HG03175 (cell line): Measurements from ENCODE around the gene ARHGAP25.
A peak's percentile ranks its signal among the peaks of the same experiment; 100 is the strongest.

ENCODE experiments used
- ATAC-seq: cut with Tn5 transposase; IDR thresholded peaks from one replicate; pipeline ENCODE4 v1.9.1; 2021; ENCODE audit warnings: mild to moderate bottlenecking, moderate library complexity; ENCODE audit not compliant: unreplicated experiment

The ARHGAP25 gene, protein sequence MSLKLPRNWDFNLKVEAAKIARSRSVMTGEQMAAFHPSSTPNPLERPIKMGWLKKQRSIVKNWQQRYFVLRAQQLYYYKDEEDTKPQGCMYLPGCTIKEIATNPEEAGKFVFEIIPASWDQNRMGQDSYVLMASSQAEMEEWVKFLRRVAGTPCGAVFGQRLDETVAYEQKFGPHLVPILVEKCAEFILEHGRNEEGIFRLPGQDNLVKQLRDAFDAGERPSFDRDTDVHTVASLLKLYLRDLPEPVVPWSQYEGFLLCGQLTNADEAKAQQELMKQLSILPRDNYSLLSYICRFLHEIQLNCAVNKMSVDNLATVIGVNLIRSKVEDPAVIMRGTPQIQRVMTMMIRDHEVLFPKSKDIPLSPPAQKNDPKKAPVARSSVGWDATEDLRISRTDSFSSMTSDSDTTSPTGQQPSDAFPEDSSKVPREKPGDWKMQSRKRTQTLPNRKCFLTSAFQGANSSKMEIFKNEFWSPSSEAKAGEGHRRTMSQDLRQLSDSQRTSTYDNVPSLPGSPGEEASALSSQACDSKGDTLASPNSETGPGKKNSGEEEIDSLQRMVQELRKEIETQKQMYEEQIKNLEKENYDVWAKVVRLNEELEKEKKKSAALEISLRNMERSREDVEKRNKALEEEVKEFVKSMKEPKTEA

DNA sequence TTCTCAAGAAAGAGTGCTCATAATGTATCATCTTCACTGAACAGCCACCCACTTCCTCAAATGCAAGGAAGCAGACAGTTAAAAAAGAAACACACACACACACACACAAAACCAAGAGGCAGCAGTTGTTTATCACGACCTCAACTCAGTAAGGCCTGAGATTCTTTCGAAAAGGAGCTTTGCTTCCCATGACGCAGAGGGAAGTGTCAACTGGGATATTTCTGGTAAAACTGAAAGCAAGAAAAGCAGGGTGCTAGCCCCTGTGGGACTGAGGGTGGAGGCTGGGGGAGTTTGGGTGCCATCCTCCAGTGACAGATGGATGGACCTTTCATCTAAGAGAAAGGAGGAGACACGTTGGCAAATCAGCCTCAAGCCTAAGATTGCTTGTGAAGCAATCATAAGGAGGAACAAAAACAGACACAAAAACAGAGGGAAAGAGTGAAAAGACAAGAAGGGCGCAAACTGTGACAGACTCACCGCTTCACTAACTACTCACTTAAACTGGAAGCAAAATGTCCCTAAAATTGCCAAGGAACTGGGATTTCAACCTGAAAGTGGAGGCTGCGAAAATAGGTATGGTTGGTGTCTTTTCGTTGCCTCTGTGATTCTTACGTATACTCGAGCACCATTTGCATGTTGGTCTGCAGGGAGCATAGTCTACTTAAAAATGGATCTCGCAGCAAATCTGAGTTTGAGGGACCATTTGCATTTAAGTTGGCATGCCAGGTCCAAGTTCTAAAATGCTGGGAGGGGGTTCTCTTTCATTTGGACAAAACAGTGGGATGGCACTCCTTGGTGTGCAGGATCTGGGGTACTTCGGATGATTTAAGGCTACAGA is at the start of gene ARHGAP25:
Gene ARHGAP25, plus strand, starts transcription at position 124 of the 838 bp plus-strand sequence. Its CDS starts 389 bp downstream, at position 513.
- peak; percentile 65 for ATAC-seq

DNA sequence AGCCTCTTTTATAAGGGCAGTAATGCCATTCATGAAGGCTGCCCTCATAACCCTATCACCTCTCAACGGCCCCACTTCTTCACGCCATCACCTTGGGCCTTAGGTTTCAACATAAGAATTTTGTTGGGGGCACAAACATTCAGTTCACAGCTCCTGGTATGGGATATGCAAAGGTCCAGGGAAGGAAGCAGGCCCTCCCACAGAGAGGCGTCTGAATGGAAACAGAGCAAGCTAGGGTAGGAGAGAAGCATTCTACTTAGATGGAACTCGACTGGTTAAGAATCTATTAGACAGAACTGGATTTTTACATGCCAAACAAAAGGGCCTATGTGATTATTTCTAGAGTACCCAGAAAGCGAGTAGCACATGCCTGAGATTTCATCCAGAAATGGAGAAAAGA is 48.4 kb upstream of the ARHGAP25 start:
- no peak for ATAC-seq

DNA sequence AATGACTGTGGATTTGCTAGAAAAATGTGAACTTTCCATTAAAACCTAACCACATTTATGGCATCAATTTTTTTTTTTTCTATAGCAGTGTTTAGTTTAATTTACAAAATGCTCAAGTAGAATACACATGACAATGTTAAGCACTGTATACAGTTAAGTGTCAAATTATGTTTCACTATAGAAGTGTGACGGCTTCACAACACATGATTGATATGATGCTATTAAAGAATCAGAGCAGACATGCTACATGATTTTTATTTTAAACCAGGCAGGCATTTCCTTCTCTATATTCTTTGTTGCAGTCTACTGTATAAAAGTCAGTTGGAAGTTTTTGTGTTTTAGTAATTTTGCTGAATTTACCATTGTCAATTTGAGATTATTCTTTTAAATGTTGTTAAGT is 47.6 kb upstream of the ARHGAP25 start:
- no peak for ATAC-seq

DNA sequence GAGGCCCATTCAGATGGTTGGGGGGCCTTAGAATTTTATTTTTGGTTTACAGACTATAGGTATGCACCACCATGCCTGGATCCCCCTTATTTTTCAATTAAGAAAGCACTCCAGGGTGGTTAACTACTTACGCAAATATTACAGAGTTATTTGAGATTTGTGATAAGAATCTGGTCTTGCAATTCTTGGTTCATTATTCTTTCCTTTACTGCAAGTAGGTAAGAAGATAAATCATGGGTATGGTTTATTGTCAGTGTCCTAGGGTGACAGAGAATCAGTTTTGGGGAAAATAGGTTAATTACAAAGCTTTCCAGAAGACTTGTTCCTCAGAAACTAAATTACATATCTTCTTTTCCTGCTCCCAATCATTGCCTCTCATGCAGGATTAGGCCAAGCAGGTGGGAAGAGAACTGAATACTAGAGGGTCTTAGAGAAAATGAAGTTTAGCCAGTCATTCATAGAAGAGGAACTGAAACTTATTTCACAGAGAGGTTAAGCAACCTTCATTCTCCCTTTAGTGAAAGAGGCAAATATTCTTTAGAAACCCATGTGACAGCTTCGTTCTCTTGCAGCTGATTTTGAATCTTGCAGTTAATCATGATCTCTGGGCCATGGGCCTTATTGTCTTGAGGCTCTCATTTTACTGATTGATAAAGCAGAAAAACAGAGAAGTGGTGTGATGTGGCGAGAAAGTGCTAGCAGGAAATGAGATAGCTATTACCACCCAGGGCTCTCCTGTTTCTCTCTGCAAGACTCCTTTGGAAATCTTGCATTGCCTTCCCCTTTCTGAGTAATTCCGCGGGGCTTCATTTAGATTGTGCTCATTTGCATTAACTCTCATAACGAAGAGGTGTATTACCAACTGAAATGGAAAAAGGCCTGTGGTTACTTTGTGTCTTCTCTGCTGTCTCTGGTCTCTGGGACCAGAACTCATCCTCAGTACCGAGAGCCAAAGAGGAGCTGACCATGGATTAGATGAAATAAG is 44.8 kb upstream of the ARHGAP25 start:
- peak; percentile 95 for ATAC-seq

DNA sequence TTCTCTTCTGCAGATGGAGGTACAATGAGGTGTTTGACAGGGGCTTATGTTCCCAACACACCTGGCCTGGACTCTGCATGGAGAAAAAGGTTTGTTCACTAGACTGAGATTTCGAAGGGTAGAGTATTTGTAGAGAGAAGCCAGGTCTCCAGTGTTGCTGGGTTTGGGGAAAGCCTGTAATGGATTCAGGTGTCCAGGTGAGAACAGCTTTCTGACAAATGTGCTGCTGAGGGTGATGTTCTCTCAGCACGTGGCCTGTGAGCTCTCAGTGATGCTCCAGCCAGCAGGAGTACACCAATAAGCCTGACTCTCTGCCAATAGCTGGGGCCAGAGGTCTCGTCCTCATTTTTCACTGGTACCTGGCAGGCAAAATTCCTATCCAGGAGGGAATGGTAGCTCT is 43.8 kb upstream of the ARHGAP25 start:
- ATAC-seq, result no peak

DNA sequence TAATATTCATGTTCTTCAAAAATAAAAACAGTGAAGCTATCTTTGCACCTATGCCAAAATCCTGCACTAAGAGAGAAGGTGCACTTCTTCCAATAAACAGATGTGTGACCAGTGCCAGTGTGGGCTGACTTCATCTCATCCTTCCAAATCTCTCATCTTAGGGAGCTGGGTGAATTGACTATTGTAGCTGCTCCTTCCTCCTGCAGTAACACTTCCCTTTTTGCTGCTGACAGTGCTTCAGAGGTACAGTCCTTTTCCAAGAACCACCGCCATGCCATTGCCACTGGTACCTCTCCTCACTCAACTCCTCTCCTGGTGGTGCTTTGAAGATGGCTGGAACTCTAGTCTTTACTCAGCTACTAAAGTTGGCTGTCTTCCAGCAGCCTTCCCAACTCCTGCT is 42.1 kb upstream of the ARHGAP25 start:
- ATAC-seq, result no peak

DNA sequence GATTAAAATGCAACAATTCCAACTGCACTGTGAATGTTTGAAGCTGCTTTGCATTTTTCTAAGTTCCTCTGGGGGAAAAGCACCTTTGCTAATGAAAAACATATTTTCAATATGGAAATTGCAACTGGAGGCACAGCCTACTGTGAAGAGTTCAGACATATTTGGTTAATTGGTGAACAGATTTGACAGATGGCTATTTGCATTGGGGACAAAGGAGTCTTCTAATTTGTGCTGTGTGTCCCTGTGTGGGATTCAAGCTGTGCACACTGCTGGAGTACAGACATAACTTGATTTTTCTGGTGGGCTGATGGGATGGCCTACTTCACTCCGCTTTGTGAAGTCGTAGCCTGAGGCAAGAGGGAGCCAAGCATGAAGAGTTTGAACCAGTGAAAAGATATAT is 40.7 kb upstream of the ARHGAP25 start:
- ATAC-seq, result no peak

DNA sequence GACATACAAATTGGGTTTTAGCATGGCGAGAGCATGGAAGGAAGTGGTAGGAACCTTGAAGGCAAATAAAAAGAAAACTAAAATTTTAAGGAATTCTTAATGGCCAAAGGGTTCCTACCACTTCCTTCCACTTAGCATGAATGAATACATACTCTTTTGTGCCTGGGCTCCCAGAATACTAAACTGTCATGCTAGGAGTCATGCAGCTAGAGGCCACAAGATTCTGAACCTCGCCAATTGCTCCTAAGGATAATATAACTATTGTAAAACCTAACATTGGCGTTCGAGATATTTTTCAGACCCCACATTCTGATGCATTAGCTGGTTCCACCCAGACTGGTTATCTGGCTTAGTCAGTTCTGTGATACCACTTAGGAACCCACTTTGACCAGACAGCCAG is 38.6 kb upstream of the ARHGAP25 start:
- ATAC-seq, result no peak

DNA sequence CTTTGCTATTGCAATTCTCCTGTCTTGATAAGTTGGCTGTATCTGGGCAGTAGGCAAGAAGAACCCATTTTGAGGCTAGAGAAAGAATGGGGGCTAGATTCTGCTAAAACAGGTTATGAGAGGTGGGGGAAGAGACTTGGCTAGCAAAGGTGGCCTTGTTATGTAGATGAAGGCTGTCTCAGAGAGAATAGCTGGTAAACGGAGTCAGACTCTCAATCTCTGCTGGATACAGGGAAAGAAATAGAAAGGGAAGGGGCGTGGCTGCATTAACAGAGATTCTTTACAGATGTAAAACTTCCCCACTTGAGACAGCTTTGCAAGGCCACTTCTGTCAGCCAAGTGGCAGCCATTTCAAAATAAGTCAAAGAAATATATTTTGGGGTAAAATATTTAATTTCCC is 38.1 kb upstream of the ARHGAP25 start:
- no peak for ATAC-seq

DNA sequence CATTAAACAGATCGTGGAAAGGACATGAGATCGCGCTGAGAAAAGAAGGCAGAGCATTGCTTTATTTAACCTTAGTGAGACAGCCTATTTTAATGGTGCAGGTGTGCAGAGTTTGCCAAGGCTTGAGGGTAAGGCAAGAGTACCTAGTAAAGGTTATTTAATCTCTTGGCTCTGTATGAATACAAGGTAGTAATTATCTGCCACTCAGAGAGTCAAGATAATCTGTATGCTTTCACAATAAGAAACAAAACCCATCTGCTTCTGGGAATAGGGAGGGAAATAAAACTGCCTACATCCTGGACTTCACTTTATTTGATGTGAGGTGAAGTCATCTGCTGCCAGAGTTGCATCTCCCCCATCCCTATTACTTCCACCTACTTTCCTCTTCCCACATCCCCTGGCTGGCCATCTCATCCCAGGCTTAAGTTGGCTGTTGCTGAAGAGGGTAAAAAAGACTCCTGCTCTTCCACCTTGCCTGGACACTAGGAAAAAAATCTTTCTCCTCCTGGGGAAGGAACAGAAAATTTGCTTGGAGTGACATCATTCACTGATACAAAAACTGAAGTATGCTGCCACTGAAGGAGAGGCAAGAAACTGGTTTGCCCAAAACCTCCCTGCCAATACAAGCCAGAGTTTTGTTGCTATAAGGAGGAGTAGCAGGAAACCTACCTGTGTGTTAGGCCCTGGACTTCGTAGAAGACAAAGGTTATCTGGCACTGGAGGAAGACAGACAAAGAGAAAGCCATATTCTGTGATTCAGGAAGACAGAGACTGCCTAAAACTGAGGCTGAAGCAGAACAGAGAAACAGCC is 35.8 kb upstream of the ARHGAP25 start:
- ATAC-seq, result no peak

DNA sequence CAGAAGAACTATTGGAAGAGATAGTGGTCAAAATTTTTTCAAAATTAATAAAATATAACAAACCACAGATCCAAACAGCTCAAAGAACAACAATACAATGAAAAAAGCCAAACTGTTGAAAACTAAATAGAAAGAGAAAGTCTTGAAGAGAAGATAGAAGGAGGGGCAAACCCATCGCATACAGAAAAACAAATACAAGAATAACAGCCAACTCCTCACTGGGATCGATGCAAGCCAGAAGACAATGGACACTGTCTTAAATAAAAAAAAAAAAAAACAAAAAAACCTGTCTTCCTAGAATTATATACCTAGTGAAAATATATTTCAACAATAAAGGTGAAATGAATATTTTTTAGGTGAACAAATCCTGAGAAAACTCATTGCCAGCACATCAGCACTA is 34.1 kb upstream of the ARHGAP25 start:
- ATAC-seq, result no peak

DNA sequence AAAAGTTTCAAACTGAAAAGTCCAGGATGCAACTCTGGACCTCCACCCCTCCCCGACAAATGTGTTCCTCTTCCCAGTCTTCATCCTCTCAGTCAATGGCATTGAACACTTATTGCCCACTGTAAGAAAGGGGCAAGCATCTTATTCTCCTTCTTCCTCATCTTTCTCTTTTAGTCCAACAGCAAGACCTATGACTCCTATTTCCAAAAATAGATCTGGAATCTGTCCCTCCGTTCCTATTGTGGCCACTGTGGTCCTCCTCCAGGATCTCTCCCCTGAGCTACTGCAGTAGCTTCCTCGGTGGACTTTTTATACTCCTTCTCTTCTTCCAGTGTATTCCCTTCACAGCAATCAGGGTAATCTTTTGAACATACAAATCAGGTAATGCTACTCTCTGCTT is 28.0 kb upstream of the ARHGAP25 start:
- no peak for ATAC-seq

DNA sequence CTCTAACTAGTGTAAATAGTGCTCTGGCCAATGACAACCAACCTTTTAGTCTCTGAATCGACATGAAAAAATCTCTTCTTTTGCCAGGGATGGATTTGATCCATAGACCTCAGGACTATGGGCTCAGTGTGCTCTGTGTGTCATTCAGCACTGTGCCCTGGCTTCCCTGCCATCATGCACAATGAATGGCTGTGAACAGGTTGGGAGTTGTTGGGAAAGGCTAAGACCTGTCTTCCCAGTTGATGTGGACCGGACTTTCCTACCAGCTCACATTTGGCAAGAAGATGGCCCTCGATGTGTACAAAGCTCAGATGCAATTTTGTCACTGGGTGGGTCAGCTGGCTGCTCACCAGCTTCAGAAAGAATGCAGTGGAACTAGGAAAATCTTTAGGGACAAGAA is 26.0 kb upstream of the ARHGAP25 start:
- no peak for ATAC-seq

DNA sequence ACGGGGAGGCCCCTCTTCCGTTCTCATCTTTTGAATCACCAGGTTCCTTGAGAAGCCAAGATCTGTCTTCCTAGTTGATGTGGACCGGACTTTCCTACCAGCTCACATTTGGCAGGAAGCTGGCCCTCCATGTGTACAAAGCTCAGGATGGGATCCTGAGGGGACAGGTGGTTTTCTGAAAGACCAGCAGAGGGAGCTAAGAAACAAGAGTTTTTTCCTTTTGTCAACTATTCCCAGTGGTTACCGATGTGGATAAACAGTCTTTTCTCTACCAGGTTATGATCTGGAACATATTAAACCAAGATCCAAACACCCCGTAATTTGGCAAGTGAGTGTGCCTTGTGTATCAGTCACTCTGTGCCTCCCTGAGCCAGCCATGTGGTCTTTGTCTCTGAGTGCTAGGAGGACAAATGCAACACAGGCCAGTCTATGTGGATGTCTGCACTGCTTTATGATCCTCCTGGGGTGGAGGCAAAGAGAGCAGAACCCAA is 25.1 kb upstream of the ARHGAP25 start:
- ATAC-seq, result no peak

DNA sequence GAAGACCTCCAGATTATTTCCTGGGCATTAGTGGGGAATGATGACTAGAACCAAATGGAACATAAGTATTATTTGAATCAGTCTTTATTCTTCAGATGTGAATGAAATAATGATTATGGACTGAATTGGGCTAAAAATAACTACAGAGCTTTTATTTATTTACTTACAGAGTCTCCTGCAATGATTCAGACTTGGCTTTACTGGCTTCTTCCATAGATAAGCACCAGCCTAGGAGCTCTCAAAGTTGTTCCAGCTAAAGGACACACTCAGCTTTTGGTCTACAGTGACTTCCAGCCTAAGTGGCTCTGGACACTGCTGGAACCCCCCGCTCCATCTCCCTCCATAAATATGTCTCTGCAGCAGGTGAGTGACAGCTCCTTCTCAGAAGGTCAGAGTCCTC is 24.3 kb upstream of the ARHGAP25 start:
- ATAC-seq, result no peak

DNA sequence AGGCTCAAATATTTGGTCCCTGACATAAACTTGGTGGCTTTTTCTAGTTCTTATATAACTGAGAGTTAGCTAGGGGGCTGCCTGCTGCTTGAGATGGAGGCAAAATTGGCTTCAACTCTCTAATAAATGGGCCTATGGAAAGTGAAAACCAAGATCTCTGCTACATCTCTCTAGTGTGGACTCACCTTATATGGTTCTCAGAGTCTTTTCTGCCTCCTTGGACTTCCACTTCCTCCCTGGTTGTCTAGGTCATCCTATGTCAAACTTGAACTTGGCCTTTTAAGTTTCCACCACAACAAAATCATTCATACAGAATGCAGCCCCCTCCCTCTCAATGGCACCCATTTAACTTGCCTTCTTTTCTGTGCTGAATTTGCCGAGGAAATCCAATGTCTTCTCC is 23.9 kb upstream of the ARHGAP25 start:
- no peak for ATAC-seq

DNA sequence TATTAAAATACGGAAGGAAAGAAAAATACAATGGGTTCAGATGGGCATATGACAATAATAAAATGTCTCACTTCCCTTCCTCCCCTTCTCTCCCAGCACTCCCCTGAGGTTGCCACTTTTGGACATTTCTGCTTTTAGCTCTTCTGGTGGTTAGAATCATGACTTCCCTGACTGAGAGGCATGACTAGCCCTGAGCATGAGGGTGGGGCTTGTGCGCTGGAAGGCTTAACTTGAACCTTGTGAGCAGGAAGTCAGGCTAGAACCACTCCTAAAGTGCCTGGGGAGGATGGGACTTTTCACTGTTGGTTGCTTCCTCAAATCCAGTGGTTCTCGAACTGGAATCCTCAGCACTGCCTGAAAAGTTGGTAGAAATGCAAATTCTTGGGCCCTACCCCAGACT is 19.7 kb upstream of the ARHGAP25 start:
- peak; percentile 78 for ATAC-seq

DNA sequence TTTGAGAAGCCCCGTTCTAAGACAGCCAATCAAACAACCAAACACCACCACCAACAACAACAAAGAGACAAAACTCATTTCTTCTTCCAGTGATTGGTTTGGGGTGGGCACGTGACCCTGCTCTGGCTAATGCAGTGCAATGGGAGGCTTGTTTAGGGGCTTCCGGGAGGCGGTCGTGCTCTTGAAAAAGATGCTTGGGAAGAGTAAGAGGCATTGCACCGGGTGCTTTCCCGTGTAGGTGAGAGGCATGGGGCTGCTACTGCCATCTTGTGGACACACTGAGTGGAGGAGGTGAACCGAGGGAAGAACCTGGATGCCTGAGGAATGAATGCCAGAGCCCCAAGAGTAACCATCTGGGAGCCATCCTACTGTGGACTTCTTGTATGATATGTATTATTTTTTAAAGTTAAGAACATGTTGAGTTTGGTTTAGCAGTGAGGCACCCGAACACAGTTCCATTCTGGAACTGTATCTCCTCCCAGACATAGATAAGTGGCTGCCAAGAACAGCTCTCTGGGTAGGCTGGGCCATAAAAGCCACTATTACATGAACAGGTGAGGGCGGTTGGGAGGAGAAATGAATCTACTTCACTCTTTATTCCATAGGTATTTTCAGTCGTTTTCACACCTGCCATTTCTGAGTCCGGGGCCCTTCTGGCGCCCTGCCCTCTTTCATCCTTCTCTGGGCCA is 19.1 kb upstream of the ARHGAP25 start:
- ATAC-seq, result no peak
